ENCODE measurements around the gene WDR5.

WDR5 gene

GRCh38 chr9:134175291-134175807 is 39.5 kb downstream of the WDR5 start:
- no peak for DNase-seq (ENCODE audit: extremely low read depth, low read depth)
- TF ChIP-seq CTCF (IDR thresholded peaks at IDR 0.05; ENCODE audit: low read depth, low read length): no peak

- peak; percentile 2; the same call in 1 of the 2 replicates for TF ChIP-seq CTCF (IDR thresholded peaks at IDR 0.05; ENCODE audit: low read depth, low read length)
- DNase-seq (ENCODE audit: extremely low read depth, low read depth): no peak
These were observed 40.1 kb downstream of the WDR5 start for GRCh38 chr9:134175808-134176598.

- TF ChIP-seq CTCF (IDR thresholded peaks at IDR 0.05; ENCODE audit: low read depth, low read length): no peak
- DNase-seq (ENCODE audit: extremely low read depth, low read depth): no peak
These were observed 40.7 kb downstream of the WDR5 start for GRCh38 chr9:134176599-134176968.

GRCh38 chr9:134177186-134177585 is 41.3 kb downstream of the WDR5 start:
- no peak for TF ChIP-seq CTCF (IDR thresholded peaks at IDR 0.05; ENCODE audit: low read depth, low read length)
- DNase-seq (ENCODE audit: extremely low read depth, low read depth): no peak

- no peak for TF ChIP-seq CTCF (IDR thresholded peaks at IDR 0.05; ENCODE audit: low read depth, low read length)
These were observed 41.9 kb downstream of the WDR5 start for GRCh38 chr9:134177624-134178393.

GRCh38 chr9:134178394-134178767 is 42.5 kb downstream of the WDR5 start:
- no peak for DNase-seq (ENCODE audit: extremely low read depth, low read depth)
- TF ChIP-seq CTCF (IDR thresholded peaks at IDR 0.05; ENCODE audit: low read depth, low read length): no peak

More at GRCh38 chr9:134177624-134178393, 41.9 kb downstream of the WDR5 start:
- no peak for DNase-seq (ENCODE audit: extremely low read depth, low read depth)
